Hematopoietic multipotent progenitor cell treated with erythropoietin and hydrocortisone succinate and interleukin-3 and kit ligand, for 8 days (in vitro differentiated cells): ENCODE measurements around the gene DLX3.
A peak's percentile ranks its signal among the peaks of the same experiment; 100 is the strongest.
"Not testable (repeated sequence)": the region's sequence is repeated elsewhere in the genome, so short reads cannot be mapped to it uniquely, and the experiment has no call there.

Source experiments
- DNase-seq: peaks from one replicate; pipeline ENCODE4 v3.0.0-alpha.2; 2015

DLX3 gene

GRCh38 chr17:49995055-49995738 is at the start of gene DLX3:
Gene DLX3, minus strand, starts transcription at chr17:49995224. Its CDS starts 226 bp downstream, at chr17:49994998.
- peak; percentile 33 for DNase-seq

GRCh38 chr17:50044483-50044882 is 49.5 kb upstream of the DLX3 start:
- no peak for DNase-seq

DNA sequence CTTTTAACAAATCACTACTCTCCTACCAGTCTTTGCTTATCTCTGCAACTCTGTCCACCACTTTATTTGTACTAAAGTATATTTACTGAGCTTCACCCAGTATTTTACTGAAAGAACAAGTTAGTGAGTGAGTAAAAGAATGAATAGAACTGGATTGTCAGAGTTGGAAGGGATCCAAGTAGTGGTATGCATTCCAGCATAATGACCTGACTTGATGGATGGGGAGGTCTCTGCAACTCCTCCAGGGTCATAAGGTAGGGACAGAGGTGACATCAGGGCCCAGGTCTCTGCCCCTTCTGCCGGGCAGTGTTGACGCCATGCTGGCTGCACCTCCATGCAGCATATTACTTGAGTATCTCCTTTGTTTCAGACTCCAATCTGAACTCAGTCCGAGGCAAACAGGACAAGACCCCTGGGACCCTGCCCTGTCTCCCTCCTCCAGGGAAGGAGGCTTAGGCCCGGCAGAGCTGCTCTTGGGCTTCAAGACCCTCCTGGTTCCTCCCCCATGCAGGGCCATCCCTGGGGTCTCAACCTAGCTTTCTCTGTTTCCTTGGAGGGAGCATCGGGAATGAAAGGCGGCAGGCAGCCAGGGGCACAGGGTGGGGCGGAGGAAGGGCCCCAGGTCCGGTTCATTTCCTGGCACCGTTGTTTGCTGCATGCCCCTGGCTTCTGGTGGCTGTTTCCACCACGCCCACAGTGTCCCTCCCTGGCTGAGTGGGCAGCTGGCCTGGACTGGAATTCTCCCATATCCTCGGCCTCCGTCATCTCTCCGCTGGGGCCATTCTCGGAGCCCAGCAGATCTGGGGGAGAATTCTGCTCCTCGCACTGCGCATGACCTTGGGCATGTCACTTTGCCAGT is 48.5 kb upstream of the DLX3 start:
- DNase-seq = no peak

GRCh38 chr17:50042211-50042610 is 47.2 kb upstream of the DLX3 start:
- no peak for DNase-seq

- DNase-seq = not testable (repeated sequence)
Observed at GRCh38 chr17:50040496-50040895, 45.5 kb upstream of the DLX3 start.

- no peak for DNase-seq
Observed at GRCh38 chr17:50039058-50039457, 44.0 kb upstream of the DLX3 start.

DNA sequence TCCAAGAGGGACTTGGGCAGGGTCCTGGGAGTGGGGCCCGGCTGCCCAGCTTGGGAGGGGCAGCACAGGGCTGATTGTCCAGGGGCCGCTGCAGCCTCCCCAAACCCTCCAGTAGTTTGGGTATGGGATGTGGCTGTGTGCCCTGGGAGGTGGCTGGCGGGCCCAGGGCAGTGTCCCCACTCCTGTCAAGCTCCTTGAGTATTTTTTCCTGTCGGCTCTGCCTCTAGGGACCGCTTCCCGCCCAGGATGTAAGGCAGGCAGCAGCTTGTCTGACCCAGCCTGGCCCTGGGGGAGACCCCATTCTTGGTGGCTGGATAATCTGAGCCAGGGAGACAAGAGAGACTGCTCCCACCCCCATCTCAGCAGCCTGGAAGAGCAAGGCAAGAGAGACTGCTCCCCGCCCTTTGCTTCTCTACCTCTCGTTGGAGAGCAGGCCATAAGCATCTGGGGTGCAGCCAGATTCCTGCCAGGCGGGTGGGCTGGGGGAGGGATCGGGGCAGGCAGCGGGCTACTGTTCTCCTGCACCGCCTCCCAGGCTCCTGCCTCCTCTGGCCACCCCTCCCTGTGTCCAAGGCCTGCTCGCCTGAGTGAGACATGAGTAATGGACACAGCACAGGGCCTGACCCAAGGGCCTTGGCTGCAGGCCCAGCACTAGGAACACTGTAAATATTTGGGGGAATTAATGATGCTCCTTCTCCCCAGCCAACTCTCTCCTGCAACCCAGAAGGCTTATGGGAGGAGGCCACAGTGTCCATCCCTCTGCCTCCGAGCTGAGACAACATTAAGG is 42.5 kb upstream of the DLX3 start:
- no peak for DNase-seq

DNA sequence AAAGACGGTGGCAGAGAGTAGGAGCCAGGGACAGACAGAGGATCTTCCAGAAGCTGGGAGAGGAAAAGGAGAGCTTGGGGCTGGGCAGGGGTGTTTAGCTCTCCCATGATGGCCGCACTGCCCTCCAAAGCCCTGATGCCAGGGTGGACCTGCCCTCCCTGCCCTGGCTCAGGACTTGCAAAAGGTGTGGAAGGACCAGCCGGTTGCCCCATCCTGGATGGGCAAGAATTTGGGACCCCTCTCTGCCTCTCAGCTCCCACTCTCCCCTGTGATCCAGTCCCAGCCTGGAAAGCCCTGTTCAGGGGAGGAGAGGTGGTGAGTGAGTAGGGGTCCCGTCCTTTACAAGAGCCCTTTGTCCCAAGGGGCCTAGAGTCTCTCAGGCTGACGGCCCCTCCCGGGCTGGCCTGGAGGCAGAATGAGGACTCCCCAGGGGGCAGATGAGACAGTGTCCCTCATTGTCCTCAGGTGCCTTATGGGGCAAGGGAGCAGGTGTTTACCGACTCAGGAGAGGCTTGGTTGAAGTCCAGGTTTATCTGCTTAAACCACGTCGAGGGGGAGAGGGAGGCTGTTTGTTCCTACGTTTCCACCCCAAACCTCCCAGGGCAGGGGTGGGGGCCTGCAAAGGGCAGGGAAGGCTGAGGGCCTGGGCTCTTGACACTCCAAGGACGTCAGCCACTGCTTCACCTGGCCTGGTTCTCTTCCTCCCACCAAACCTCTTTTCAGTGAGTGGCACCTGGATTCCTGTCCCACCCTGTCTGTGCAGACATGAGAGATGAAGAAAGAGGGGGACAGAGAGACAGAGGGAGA is 41.6 kb upstream of the DLX3 start:
- no peak for DNase-seq

GRCh38 chr17:50035945-50036344 is 40.9 kb upstream of the DLX3 start:
- DNase-seq = no peak

GRCh38 chr17:50035421-50035879 is 40.4 kb upstream of the DLX3 start:
- no peak for DNase-seq

DNA sequence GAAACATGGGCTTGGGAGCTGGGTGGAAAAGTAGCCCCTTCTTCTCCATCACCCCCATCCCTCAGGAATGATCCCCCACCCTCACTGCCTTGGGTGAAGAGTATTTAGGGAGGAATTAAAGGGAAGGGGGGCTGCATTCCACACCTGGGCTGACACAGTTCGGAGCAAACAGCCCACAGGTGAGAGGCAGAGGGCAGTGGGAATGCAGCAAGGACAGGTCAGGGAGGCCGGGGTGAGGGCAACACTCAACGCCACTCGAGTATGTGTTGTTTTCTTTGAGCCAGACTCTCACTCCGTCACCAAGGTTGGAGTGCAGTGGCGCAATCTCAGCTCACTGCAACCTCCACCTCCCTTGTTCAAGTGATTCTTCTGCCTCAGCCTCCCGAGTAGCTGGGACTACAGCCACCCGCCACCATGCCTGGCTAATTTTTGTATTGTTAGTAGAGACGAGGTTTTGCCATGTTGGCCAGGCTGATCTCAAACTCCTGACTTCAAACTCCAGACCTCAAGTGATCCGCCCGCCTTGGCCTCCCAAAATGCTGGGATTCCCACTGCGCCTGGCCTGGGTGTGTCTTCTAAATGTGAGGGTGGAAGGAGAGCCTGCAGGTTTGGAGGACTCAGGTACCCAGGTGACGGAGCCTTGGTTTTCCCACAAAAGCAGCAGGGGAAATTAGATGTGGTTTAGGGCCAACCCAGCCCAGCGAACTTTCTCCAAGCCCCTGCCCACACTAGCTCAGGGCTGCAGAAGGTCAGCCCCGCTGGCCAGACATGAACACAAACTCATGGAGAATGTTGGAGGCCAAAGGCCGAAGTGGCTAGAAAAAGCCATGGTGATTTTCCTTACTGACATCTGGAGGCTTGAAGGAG is 39.7 kb upstream of the DLX3 start:
- DNase-seq = no peak

DNA sequence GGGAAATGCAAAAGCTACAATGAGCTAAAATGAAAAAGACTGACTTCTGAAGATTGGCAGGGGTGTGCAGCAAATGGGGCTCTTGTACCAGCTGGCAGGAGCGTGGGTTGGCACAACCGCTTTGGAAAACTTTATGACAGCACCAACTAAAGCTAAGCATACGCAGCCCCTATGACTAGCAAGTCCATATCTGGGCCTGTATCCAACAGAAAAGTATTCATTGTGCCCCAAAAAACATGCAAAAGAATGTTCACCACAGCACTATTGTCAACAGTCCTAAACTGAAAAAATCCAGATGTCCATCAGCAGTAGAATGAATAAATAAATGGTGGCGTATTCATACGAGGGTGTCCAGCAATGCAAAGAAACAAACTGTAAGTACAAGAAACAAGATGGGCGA is 38.3 kb upstream of the DLX3 start:
- DNase-seq = no peak

GRCh38 chr17:50029185-50029584 is 34.2 kb upstream of the DLX3 start:
- no peak for DNase-seq

- no peak for DNase-seq
Observed at GRCh38 chr17:50028736-50029120, 33.7 kb upstream of the DLX3 start.

GRCh38 chr17:50027881-50028735 is 33.1 kb upstream of the DLX3 start:
- no peak for DNase-seq

- no peak for DNase-seq
Observed at GRCh38 chr17:50027172-50027880, 32.3 kb upstream of the DLX3 start.

DNA sequence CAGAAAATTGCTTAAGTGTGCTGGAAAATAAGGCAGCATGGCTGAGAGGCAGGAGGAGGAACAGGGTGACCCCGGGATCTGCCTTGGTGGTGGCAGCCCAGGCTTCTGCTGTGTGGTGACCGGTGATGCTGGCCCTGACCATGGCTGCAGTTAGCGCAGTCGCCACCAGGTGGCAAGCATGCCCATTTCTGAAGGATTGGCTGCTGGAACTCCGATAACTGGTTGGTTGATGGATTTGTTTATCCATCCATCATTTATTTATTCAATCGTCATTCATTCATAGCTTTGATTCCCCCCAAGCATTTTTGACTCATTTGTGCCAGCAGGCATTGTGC is 31.8 kb upstream of the DLX3 start:
- peak; percentile 58 for DNase-seq

DNA sequence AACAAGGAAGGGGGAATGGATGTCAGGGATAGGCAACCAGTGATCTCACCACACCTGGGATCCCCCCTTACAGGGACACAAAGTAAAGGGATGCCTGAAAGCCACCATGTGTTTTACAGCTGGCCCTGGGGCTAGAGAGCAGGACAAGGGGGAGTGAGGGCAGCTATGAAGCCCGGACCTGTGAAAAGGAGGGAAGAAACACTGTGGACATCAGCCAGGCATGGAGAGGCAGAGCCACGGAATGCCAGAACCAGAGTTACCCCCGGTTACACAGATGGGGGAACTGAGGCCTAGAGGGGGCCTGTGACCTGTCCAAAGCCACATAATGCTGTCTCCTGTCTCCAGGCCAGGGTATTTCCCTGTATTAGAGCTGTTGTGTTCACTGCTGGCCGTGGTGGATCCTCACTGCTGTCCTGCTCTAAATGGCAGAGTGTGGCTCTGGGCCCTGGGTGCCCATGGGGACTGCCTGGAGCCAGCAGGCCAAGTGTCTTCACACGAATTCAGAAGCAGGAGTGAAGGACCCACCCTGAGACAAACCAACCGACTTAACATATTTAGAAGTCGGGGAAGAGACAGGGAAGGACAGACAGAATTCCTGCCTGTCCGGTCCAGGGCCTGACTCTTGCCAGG is 31.1 kb upstream of the DLX3 start:
- no peak for DNase-seq

DNA sequence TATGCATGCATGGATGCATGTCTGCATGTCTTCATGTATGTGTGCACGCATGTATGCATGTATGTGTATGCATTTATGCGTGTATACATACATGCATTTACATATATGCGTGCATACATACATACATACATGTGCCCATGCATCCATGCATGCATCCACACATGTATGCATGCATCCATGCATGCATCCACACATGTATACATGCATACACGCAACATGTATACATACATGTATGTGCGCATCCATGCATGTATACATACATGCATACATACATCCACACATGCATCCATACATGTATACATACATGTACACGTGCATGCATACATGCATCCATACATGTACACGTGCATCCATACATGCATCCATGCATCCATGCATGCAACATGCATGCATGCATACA is 29.8 kb upstream of the DLX3 start:
- no peak for DNase-seq

DNA sequence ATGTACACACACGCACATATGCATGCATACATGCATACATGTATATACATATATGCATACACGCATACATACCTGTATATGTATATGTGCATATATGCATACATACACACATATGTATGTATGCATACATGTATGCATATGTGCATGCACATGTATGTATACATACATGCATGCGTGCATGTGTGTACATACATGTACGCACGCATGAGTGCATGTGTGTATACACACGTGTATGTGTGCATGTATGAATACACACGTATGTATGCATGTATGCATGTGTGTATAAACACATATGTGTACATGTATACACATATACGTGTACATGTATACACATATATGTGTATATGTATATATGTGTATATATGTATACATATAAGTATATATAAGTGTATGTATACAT is 28.5 kb upstream of the DLX3 start:
- no peak for DNase-seq
